ENCODE measurements around the gene HEG1.

Gene HEG1

GRCh38 chr3:124984754-124985153 lies 71.0 kb downstream of the HEG1 start:
- TF ChIP-seq CTCF (IDR thresholded peaks at IDR 0.05; ENCODE audit: low read depth, low read length) = no peak
- DNase-seq (ENCODE audit: extremely low read depth, low read depth) = no peak

GRCh38 chr3:124982855-124983254 lies 72.9 kb downstream of the HEG1 start:
- TF ChIP-seq CTCF (IDR thresholded peaks at IDR 0.05; ENCODE audit: low read depth, low read length) = no peak
- DNase-seq (ENCODE audit: extremely low read depth, low read depth) = no peak

GRCh38 chr3:124981472-124981871 lies 74.3 kb downstream of the HEG1 start:
- DNase-seq (ENCODE audit: extremely low read depth, low read depth) = no peak
- TF ChIP-seq CTCF (IDR thresholded peaks at IDR 0.05; ENCODE audit: low read depth, low read length) = no peak

- no peak for DNase-seq (ENCODE audit: extremely low read depth, low read depth)
- TF ChIP-seq CTCF (IDR thresholded peaks at IDR 0.05; ENCODE audit: low read depth, low read length) = no peak
Measured at GRCh38 chr3:124978627-124979026, 77.2 kb downstream of the HEG1 start.

- DNase-seq (ENCODE audit: extremely low read depth, low read depth) = no peak
- TF ChIP-seq CTCF (IDR thresholded peaks at IDR 0.05; ENCODE audit: low read depth, low read length) = no peak
Measured at GRCh38 chr3:124976383-124976782, 79.4 kb downstream of the HEG1 start.

- no peak for DNase-seq (ENCODE audit: extremely low read depth, low read depth)
- no peak for TF ChIP-seq CTCF (IDR thresholded peaks at IDR 0.05; ENCODE audit: low read depth, low read length)
Measured at GRCh38 chr3:124974691-124975090, 81.1 kb downstream of the HEG1 start.

GRCh38 chr3:124973290-124973689 lies 82.5 kb downstream of the HEG1 start:
- no peak for TF ChIP-seq CTCF (IDR thresholded peaks at IDR 0.05; ENCODE audit: low read depth, low read length)
- DNase-seq (ENCODE audit: extremely low read depth, low read depth) = no peak
